HEK293 (cell line): ENCODE data around the gene FKBP4.

ENCODE experiments used
- GFI1B ChIP-seq: fragments of 450-650 bp; formaldehyde crosslinking; IDR thresholded peaks from 2 replicates; pipeline ENCODE4 v1.5.1; 2016; ENCODE audit warnings: missing biosample characterization, missing genetic modification characterization
- MYNN ChIP-seq: fragments of 450-650 bp; formaldehyde crosslinking; IDR thresholded peaks from 2 replicates; pipeline ENCODE4 v1.5.1; 2016; ENCODE audit warnings: missing biosample characterization, missing genetic modification characterization, borderline replicate concordance
- OSR2 ChIP-seq: fragments of 450-650 bp; formaldehyde crosslinking; IDR thresholded peaks from 2 replicates; pipeline ENCODE4 v1.5.1; 2016; ENCODE audit warnings: missing biosample characterization, missing genetic modification characterization
- SETDB1 ChIP-seq: IDR thresholded peaks from one replicate; pipeline ENCODE4 v1.6.1; 2017; ENCODE audit warnings: mild to moderate bottlenecking, low read length, moderate library complexity, mixed read lengths; ENCODE audit not compliant: insufficient read length
- YY1 ChIP-seq: fragments of 450-650 bp; formaldehyde crosslinking; IDR thresholded peaks from 2 replicates; pipeline ENCODE4 v1.5.1; 2018; ENCODE audit warnings: missing biosample characterization, missing genetic modification characterization
- ZBTB8A ChIP-seq: fragments of 450-650 bp; formaldehyde crosslinking; IDR thresholded peaks from 2 replicates; pipeline ENCODE4 v1.5.1; 2016; ENCODE audit warnings: missing biosample characterization, missing genetic modification characterization
- ZFP41 ChIP-seq: fragments of 450-650 bp; formaldehyde crosslinking; IDR thresholded peaks from 2 replicates; pipeline ENCODE4 v1.5.1; 2016; ENCODE audit warnings: missing biosample characterization, missing genetic modification characterization, borderline replicate concordance
- ZNF184 ChIP-seq: fragments of 450-650 bp; IDR thresholded peaks from 2 replicates; pipeline ENCODE4 v1.5.1; 2018; ENCODE audit warnings: missing biosample characterization, mild to moderate bottlenecking, missing genetic modification characterization
- ZNF202 ChIP-seq: fragments of 450-650 bp; formaldehyde crosslinking; IDR thresholded peaks from 2 replicates; pipeline ENCODE4 v1.5.1; 2016; ENCODE audit warnings: missing biosample characterization, missing genetic modification characterization, borderline replicate concordance
- ZNF211 ChIP-seq: fragments of 450-650 bp; formaldehyde crosslinking; IDR thresholded peaks from 2 replicates; pipeline ENCODE4 v1.5.1; 2016; ENCODE audit warnings: low read depth, missing biosample characterization, missing genetic modification characterization
- ZNF223 ChIP-seq: fragments of 450-650 bp; formaldehyde crosslinking; IDR thresholded peaks from 2 replicates; pipeline ENCODE4 v1.5.1; 2016; ENCODE audit warnings: missing biosample characterization, missing genetic modification characterization
- ZNF239 ChIP-seq: fragments of 450-650 bp; formaldehyde crosslinking; IDR thresholded peaks from 2 replicates; pipeline ENCODE4 v1.5.1; 2016; ENCODE audit warnings: missing biosample characterization, missing genetic modification characterization
- ZNF292 ChIP-seq: fragments of 450-650 bp; formaldehyde crosslinking; IDR thresholded peaks from 2 replicates; pipeline ENCODE4 v1.5.1; 2016; ENCODE audit warnings: low read depth, missing biosample characterization, missing genetic modification characterization, borderline replicate concordance
- ZNF335 ChIP-seq: fragments of 450-650 bp; formaldehyde crosslinking; conservative IDR thresholded peaks from 2 replicates; pipeline ENCODE4 v1.5.1; 2016; ENCODE audit warnings: missing biosample characterization, missing genetic modification characterization
- ZNF391 ChIP-seq: fragments of 450-650 bp; formaldehyde crosslinking; IDR thresholded peaks from 2 replicates; pipeline ENCODE4 v1.5.1; 2016; ENCODE audit warnings: low read depth, missing biosample characterization, missing genetic modification characterization, borderline replicate concordance
- ZNF394 ChIP-seq: fragments of 450-650 bp; formaldehyde crosslinking; IDR thresholded peaks from 2 replicates; pipeline ENCODE4 v1.5.1; 2016; ENCODE audit warnings: missing biosample characterization, missing genetic modification characterization, mild to moderate bottlenecking, moderate library complexity, borderline replicate concordance
- ZNF560 ChIP-seq: fragments of 450-650 bp; formaldehyde crosslinking; IDR thresholded peaks from 2 replicates; pipeline ENCODE4 v1.5.1; 2017; ENCODE audit warnings: missing biosample characterization, missing genetic modification characterization, borderline replicate concordance
- ZNF561 ChIP-seq: fragments of 450-650 bp; IDR thresholded peaks from 2 replicates; pipeline ENCODE4 v1.5.1; 2018; ENCODE audit warnings: missing biosample characterization, missing genetic modification characterization, borderline replicate concordance
- ZNF571 ChIP-seq: fragments of 450-650 bp; formaldehyde crosslinking; IDR thresholded peaks from 2 replicates; pipeline ENCODE4 v1.5.0; 2017; ENCODE audit warnings: missing biosample characterization, missing genetic modification characterization
- ZNF600 ChIP-seq: fragments of 450-650 bp; formaldehyde crosslinking; IDR thresholded peaks from 2 replicates; pipeline ENCODE4 v1.5.1; 2016; ENCODE audit warnings: missing biosample characterization, missing genetic modification characterization
- ZNF623 ChIP-seq: fragments of 450-650 bp; formaldehyde crosslinking; IDR thresholded peaks from 2 replicates; pipeline ENCODE4 v1.5.1; 2016; ENCODE audit warnings: missing biosample characterization, missing genetic modification characterization
- ZNF629 ChIP-seq: fragments of 450-650 bp; formaldehyde crosslinking; IDR thresholded peaks from 2 replicates; pipeline ENCODE4 v1.5.1; 2017; ENCODE audit warnings: missing biosample characterization, missing genetic modification characterization
- ZNF664 ChIP-seq: fragments of 450-650 bp; formaldehyde crosslinking; IDR thresholded peaks from 2 replicates; pipeline ENCODE4 v1.5.1; 2016; ENCODE audit warnings: missing biosample characterization, missing genetic modification characterization
- ZNF76 ChIP-seq: fragments of 450-650 bp; formaldehyde crosslinking; IDR thresholded peaks from 2 replicates; pipeline ENCODE4; 2016; ENCODE audit warnings: low read depth, missing biosample characterization, missing genetic modification characterization, borderline replicate concordance
- ZNF777 ChIP-seq: fragments of 450-650 bp; formaldehyde crosslinking; IDR thresholded peaks from 2 replicates; pipeline ENCODE4 v1.5.1; 2017; ENCODE audit warnings: missing biosample characterization, missing genetic modification characterization, borderline replicate concordance
- ZSCAN16 ChIP-seq: fragments of 450-650 bp; formaldehyde crosslinking; IDR thresholded peaks from 2 replicates; pipeline ENCODE4 v1.5.1; 2016; ENCODE audit warnings: missing biosample characterization, missing genetic modification characterization
- TF ChIP-seq, protein P1 (sequence below): fragments of 450-650 bp; formaldehyde crosslinking; IDR thresholded peaks from 2 replicates; pipeline ENCODE4 v1.5.1; 2016; ENCODE audit warnings: missing biosample characterization, missing genetic modification characterization
- TF ChIP-seq, protein P2 (sequence below): fragments of 450-650 bp; IDR thresholded peaks from 2 replicates; pipeline ENCODE4 v1.5.1; 2018; ENCODE audit warnings: missing biosample characterization, mild to moderate bottlenecking, missing genetic modification characterization
- TF ChIP-seq, protein P3 (sequence below): fragments of 450-650 bp; formaldehyde crosslinking; IDR thresholded peaks from 2 replicates; pipeline ENCODE4 v1.5.1; 2017; ENCODE audit warnings: missing biosample characterization, missing genetic modification characterization
- TF ChIP-seq, protein P4 (sequence below): fragments of 450-650 bp; formaldehyde crosslinking; IDR thresholded peaks from 2 replicates; pipeline ENCODE4 v1.5.1; 2016; ENCODE audit warnings: missing biosample characterization, missing genetic modification characterization, low read depth
- TF ChIP-seq, protein P5 (sequence below): fragments of 450-650 bp; formaldehyde crosslinking; IDR thresholded peaks from 2 replicates; pipeline ENCODE4 v1.5.1; 2017; ENCODE audit warnings: missing biosample characterization, missing genetic modification characterization

The FKBP4 gene

DNA sequence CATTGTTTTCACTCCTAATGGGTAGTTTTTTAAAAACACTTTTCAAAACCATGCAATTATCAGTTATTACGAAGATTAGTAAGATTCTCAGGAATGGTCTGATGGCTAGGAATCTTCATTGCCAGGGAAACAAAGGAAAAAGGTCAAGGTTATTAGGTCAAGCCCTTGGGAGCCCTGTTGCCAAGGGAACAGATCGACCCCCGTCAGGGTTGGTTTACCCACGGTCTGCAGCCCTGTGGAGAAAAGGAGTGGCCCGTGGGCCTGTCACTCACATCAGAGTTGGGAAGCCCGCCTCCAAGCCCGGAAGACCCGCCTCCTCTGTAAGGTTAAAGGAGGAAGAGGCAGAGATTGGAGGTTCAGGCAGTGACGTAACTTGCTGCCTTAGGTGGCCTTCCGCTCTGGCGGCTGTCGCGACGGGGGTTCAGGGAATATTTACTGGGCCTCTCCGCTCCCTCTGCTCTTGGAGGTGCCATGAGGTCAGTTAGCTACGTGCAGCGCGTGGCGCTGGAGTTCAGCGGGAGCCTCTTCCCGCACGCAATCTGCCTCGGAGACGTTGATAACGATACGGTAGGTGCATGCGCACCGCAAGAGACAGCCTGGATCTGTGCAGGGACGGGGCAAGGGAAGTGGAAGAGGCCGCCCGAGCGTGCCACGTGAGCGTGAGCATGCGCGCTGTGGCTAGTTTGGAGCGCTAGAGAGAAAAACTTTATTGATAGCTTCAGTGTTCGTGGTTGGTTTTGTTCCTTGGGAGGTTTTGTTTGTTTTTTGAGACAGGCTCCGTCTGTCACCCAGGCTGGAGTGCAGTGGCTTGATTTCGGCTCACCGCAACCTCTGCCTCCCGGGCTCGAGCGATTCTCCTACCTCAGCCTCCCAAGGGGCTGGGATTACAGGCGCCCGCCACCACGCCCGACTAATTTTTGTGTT, 17.8 kb downstream of the FKBP4 start, which contains the start of gene ITFG2 (continued):
- TF ChIP-seq ZNF202: no peak
- TF ChIP-seq ZBTB8A (tag by site-specific recombination): peak; percentile 81
- TF ChIP-seq SETDB1: no peak
- TF ChIP-seq ZNF76 (tag by site-specific recombination): peak; percentile 89
- TF ChIP-seq ZNF623 (tag by site-specific recombination): 0 out of 2 replicates have a peak, but pooled peaks have one; percentile 42
- no peak for TF ChIP-seq ZNF239 (tag by site-specific recombination)
- TF ChIP-seq ZNF211 (tag by site-specific recombination): no peak
- TF ChIP-seq OSR2 (tag by site-specific recombination): peak; percentile 31; the same call in 1 of the 2 replicates
- TF ChIP-seq ZNF600 (tag by site-specific recombination): peak; percentile 98
- no peak for TF ChIP-seq ZNF223
- peak; percentile 69 for TF ChIP-seq ZNF664 (tag by site-specific recombination)
- TF ChIP-seq, protein P1, sequence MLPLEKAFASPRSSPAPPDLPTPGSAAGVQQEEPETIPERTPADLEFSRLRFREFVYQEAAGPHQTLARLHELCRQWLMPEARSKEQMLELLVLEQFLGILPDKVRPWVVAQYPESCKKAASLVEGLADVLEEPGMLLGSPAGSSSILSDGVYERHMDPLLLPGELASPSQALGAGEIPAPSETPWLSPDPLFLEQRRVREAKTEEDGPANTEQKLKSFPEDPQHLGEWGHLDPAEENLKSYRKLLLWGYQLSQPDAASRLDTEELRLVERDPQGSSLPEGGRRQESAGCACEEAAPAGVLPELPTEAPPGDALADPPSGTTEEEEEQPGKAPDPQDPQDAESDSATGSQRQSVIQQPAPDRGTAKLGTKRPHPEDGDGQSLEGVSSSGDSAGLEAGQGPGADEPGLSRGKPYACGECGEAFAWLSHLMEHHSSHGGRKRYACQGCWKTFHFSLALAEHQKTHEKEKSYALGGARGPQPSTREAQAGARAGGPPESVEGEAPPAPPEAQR (tag by site-specific recombination): peak; percentile 51; the same call in 1 of the 2 replicates
- TF ChIP-seq ZNF292 (tag by site-specific recombination): no peak
- peak; percentile 65; the same call in 1 of the 2 replicates for TF ChIP-seq ZSCAN16
- peak; percentile 100 for TF ChIP-seq ZNF629 (tag by site-specific recombination)
- TF ChIP-seq ZNF571 (tag by site-specific recombination): no peak
- TF ChIP-seq ZNF394 (tag by site-specific recombination): peak; percentile 84; the same call in 1 of the 2 replicates
- TF ChIP-seq ZNF777 (tag by site-specific recombination): no peak
- TF ChIP-seq, protein P2, sequence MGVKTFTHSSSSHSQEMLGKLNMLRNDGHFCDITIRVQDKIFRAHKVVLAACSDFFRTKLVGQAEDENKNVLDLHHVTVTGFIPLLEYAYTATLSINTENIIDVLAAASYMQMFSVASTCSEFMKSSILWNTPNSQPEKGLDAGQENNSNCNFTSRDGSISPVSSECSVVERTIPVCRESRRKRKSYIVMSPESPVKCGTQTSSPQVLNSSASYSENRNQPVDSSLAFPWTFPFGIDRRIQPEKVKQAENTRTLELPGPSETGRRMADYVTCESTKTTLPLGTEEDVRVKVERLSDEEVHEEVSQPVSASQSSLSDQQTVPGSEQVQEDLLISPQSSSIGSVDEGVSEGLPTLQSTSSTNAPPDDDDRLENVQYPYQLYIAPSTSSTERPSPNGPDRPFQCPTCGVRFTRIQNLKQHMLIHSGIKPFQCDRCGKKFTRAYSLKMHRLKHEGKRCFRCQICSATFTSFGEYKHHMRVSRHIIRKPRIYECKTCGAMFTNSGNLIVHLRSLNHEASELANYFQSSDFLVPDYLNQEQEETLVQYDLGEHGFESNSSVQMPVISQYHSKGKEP (tag by site-specific recombination): 0 out of 2 replicates have a peak, but pooled peaks have one; percentile 5
- TF ChIP-seq, protein P3, sequence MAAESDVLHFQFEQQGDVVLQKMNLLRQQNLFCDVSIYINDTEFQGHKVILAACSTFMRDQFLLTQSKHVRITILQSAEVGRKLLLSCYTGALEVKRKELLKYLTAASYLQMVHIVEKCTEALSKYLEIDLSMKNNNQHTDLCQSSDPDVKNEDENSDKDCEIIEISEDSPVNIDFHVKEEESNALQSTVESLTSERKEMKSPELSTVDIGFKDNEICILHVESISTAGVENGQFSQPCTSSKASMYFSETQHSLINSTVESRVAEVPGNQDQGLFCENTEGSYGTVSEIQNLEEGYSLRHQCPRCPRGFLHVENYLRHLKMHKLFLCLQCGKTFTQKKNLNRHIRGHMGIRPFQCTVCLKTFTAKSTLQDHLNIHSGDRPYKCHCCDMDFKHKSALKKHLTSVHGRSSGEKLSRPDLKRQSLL (tag by site-specific recombination): peak; percentile 90
- TF ChIP-seq MYNN: peak; percentile 68; the same call in 1 of the 2 replicates
- TF ChIP-seq, protein P4, sequence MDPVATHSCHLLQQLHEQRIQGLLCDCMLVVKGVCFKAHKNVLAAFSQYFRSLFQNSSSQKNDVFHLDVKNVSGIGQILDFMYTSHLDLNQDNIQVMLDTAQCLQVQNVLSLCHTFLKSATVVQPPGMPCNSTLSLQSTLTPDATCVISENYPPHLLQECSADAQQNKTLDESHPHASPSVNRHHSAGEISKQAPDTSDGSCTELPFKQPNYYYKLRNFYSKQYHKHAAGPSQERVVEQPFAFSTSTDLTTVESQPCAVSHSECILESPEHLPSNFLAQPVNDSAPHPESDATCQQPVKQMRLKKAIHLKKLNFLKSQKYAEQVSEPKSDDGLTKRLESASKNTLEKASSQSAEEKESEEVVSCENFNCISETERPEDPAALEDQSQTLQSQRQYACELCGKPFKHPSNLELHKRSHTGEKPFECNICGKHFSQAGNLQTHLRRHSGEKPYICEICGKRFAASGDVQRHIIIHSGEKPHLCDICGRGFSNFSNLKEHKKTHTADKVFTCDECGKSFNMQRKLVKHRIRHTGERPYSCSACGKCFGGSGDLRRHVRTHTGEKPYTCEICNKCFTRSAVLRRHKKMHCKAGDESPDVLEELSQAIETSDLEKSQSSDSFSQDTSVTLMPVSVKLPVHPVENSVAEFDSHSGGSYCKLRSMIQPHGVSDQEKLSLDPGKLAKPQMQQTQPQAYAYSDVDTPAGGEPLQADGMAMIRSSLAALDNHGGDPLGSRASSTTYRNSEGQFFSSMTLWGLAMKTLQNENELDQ (tag by site-specific recombination): 0 out of 2 replicates have a peak, but pooled peaks have one; percentile 45
- peak; percentile 73; the same call in 1 of the 2 replicates for TF ChIP-seq YY1
- TF ChIP-seq ZNF184: peak; percentile 62; the same call in 1 of the 2 replicates
- TF ChIP-seq GFI1B (tag by site-specific recombination): peak; percentile 90
- TF ChIP-seq ZNF561 (tag by site-specific recombination): peak; percentile 96
- TF ChIP-seq, protein P5, sequence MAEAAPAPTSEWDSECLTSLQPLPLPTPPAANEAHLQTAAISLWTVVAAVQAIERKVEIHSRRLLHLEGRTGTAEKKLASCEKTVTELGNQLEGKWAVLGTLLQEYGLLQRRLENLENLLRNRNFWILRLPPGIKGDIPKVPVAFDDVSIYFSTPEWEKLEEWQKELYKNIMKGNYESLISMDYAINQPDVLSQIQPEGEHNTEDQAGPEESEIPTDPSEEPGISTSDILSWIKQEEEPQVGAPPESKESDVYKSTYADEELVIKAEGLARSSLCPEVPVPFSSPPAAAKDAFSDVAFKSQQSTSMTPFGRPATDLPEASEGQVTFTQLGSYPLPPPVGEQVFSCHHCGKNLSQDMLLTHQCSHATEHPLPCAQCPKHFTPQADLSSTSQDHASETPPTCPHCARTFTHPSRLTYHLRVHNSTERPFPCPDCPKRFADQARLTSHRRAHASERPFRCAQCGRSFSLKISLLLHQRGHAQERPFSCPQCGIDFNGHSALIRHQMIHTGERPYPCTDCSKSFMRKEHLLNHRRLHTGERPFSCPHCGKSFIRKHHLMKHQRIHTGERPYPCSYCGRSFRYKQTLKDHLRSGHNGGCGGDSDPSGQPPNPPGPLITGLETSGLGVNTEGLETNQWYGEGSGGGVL (tag by site-specific recombination): no peak
- no peak for TF ChIP-seq ZNF560 (tag by site-specific recombination)
- no peak for TF ChIP-seq ZFP41 (tag by site-specific recombination)
- TF ChIP-seq ZNF391 (tag by site-specific recombination): peak; percentile 95
- TF ChIP-seq ZNF335 (tag by site-specific recombination): peak; percentile 92
